ENCODE measurements around the gene ARL8A.

GRCh38 chr1:202171292-202172014 is 26.9 kb upstream of the ARL8A start:
- TF ChIP-seq CTCF (IDR thresholded peaks at IDR 0.05) (no peak), POLR2A (IDR thresholded peaks at IDR 0.05) (no peak)

Measured in right lobe of liver (tissue), 4 donors.